HG03558 (cell line): Measurements from ENCODE around the gene ARHGEF7.

Experiments
- ATAC-seq: cut with Tn5 transposase; IDR thresholded peaks from one replicate; pipeline ENCODE4 v1.9.1; 2021; ENCODE audit warnings: moderate number of reproducible peaks; ENCODE audit not compliant: unreplicated experiment; ENCODE audit errors: extremely low read depth

The ARHGEF7 gene

DNA sequence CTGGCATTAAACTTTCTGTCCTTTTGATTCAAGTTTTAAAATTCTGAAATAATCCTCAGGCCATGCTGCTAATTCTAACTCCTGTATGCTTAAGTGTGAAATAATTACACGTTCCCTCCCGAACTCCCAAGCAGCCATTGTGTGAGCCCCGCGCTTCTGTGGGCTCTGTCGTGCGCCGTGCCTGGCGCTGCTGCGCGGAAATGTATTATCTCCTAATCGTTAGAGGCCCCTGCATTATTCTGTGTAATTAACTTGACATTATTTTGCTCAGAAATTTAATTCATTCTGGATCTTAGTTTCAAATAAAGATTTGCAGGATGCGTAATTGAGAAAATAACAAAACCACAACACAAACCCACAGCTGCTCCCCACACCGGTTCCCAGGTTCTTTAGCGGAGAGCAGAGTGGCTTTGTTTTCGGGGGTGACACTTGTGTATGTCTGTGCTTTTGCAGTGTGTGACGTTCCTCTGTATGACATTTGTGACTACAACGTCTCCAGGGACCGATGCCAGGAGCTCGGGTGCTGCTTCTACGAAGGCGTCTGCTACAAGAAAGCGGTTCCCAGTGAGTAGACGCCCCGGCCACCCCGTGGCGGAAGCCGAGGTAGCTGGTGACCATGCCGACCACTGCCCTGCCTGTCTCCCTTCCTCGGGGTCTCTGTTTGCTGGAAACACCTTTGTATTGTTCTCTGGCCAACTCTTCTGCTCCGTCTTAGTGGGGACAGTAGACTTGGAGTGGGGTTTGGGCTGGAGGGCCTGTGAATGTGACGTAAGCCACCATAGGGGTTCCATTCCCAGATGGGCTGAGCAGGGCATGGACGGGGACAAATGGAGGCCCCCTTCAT is 212.8 kb downstream of the ARHGEF7 start:
- no peak for ATAC-seq

DNA sequence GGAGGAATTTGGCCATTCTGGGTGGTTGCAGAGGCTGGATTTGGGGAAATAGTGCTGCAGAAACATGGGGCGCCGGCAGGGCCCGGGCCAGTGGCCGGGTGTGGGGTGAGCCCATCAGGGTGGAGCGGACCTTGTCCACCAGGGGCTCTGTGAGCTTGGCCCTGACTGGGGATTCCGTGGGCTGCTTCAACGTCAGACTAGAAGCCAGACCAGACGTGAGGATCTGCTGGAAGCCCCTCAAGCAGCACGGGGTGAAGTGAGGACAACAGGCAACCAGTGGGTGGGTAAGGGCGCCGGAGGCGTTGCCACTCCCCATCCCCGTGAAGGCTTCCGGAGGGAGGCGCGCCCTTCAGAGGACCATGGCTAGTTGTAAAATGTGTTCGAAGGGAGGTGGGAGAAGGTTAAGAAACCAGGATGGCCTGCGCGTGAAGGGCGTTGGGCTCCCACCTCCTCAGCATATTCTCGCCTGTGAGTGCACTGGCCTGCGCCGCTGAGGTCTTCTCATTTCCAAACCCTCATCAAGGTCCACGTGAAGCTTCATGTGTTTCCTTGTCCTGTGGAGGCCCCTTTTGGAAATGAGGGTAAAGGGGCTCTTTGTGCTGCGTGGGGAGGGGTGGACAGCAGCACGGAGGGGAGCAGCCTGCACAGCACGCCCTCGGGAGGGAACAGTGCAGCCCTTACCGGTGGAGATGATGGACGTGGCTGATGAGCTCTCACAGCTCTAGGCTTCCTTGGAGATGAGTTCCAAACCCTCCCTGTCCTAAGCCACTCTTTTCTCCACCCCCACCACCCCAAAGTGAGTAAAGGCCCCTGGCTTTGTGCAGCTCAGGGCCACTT is 213.7 kb downstream of the ARHGEF7 start:
- no peak for ATAC-seq

DNA sequence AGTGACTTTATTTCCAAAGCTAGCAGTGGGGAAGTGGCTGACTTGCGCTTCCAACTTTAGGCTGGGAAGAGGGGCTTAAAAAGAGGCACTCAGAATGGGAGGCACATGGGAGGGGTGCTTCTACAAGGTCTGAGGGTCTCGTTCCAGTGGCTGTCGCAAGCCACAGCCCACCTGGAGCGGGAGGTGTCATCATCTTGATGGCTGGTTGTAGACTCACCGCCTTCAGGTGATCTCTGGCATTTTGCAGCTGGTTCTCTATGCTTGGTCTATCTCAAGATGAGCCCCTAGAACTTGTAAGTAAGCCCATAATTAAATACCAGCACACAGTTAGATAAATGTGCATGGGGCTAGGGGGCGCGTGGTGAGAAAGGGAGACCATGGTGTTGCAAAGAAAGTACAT is 214.5 kb downstream of the ARHGEF7 start:
- no peak for ATAC-seq

DNA sequence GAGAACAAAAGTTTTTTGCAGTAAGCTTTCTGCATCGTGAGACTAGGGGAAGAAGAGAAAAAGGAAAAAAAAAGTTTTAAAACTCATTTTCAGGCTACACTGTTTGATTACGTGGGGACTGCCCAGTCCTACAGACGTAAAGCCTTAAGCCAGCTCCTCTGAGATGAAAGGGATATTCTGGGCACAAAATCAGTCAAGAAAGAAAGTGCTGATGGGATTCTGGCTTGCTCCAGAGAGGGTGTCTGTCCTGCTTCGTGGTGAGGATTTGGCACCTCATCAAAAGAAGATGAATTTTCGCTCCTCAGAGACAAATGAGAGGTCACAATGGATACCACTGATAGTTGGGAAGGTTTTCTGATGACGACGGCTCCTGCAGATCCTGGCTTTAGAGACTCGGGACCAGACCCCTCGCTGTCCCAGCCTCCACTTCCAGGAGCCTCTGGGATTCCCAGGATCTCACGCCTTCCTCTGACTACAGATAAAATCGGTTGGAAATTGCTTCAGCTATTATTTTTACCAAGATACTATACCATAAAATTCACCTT is 215.0 kb downstream of the ARHGEF7 start:
- no peak for ATAC-seq

DNA sequence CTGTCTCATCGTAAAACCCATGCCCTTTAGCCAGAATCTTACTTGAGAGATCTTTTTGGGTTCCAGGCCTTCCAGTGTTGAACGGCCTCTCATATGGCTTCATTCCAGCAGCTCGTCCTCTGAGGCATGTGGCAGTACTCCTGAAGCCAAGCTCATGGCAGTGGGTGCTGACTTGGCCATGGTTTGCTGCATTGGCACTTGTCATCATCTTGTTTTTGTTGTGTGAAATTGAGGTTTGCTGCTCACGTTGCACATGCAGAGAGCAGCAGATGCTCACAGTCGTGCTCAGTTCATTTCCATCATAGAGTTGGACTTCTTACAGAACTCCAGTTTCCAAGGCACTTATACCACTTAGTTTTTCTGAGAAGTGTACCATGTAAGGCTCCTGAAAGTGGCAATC is 220.2 kb downstream of the ARHGEF7 start:
- ATAC-seq: no peak

DNA sequence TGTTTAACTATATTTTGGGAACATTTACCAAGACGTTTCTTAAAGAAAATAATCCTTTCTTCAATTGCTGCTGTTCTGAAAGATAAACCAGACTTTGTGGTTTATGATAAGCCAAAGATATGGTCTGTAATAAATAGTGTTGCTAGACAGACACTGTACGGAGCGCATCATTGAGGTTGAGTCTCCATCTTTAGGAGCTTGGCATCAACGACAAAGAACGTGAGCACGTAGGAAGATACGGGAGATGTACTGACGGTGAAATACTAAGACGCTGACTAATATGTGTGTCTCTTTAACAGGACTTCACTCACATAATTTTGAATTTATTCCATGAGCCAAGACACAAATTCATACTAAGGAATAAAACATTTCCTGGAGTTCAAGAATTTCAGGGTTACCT is 221.6 kb downstream of the ARHGEF7 start:
- ATAC-seq: no peak

DNA sequence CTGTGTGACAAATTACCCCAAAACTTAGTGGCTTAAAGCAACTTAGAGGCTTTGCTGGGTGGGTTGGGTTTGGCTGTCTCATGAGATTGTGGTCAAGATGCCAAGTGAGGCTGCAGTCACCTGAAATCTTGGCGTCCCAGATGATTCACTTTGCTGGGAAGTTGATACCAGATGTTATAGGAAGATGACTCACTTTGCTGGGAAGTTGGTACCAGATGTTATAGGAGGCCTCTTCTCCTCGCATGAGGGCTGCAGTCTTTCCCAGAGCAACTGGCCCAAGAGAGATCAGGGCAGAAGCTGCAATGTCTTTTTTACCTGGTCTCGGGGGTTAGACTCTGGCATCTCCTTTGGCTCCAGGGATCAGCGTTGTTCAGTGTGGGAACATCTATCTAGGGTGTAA is 222.1 kb downstream of the ARHGEF7 start:
- no peak for ATAC-seq

DNA sequence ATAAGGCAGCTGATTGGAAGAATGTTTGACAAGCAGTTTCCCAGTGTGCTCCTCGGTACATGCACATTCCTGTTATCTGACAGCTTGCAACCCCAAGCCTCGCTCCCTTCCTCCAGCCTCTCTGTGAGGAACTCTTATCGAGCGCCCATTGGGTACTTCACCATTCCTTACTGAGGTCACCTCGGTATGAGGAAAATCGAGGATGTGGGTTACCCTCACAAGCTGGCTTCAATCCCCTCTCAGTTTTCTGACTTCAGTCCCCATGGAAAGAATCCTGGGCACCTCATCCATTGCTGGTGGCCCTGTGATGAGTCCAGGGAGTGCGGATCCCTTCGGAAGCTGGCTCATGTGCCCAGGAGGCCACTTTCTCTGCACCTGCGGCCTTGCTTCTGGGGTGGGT is 222.6 kb downstream of the ARHGEF7 start:
- ATAC-seq: no peak

DNA sequence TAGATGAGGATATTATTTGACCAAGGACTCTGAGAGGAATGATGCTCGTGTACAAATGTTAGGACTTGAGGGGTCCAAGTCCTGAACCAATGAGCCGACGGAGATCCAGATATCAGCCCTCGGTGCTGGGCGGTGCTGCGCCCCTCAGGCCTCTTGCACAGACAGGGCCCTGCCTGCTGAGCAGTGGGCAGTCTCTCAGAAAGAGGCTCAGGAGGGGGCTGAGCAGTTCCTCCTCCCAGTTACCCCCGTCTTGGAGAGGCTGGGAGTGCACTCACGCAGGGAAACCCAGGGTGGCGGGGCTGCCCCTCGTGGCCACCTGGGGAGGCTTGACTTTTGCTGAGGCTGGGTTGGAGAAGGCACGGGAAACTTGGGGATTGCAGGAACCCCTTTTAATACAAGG is 223.7 kb downstream of the ARHGEF7 start:
- ATAC-seq: no peak

DNA sequence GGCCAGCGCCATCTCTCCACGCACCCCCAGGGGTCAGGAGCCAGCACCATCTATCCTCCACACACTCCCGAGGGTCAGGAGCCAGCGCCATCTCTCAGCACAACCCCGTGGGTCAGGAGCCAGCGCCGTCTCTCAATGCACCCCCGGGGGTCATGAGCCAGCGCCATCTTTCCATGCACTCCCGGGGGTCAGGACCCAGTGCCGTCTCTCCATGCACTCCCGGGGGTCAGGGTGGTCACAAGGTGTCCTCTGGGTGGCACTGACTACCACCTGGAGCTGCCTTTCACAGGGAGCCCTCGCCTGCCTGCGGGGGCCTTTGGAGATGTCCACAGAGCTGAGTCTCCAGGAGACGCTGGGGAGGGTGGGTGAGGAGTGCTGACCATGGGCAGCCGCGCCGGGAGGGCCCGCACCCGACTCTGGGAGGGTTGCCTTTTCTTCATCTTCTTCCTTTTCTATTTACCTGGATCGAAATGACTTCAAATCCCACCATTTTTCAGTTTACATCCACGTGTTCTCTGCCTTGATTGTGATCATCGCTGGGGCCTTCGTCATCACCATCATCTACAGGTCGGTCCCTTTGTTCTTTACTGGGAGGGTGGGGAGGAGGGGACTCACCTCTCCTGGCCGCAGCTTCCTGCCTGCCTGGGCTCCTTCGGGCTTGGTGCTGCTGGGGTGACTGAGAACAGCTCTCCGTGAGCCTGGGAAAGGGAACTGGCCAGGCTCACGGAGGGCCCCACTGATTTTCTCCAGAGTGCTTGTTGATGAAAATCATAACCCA is 224.4 kb downstream of the ARHGEF7 start:
- no peak for ATAC-seq

DNA sequence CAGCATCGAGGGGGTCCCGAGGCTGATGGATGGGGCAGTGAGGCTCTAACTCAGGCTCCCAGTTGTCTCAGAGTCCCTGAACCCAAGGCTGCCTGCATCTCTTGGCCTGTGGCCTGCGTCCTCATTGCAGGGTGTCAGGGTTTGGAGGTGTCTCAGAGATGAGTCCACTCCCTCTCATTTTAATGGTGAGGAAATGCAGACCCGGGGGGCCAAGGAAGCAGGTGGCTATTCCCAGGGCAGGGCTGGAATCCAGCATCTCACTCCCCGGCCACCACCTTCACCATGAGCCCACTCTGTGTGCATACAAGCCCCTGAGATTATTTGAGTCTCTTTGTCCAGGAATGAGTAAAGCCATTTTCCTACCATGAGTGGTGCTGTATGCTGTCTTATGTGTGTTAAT is 226.8 kb downstream of the ARHGEF7 start:
- no peak for ATAC-seq

DNA sequence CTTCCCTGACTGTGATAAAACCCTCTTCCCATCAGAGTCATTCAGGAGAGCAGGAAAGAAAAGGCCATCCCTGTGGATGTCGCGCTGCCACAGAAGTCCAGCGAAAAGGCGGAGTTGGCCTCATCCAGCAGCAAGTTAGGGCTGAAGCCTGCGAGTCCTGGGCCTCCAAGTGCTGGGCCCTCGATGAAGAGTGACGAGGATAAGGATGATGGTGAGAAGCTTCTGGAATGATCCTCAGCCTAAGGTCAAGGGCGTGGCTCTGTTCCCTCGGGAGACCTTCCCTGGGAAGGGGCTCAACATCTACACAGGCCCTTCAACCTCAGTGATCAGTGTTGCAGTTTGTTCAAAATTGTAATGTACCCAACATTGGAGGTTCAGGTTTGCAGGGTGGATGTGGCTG is 227.6 kb downstream of the ARHGEF7 start:
- ATAC-seq: no peak

DNA sequence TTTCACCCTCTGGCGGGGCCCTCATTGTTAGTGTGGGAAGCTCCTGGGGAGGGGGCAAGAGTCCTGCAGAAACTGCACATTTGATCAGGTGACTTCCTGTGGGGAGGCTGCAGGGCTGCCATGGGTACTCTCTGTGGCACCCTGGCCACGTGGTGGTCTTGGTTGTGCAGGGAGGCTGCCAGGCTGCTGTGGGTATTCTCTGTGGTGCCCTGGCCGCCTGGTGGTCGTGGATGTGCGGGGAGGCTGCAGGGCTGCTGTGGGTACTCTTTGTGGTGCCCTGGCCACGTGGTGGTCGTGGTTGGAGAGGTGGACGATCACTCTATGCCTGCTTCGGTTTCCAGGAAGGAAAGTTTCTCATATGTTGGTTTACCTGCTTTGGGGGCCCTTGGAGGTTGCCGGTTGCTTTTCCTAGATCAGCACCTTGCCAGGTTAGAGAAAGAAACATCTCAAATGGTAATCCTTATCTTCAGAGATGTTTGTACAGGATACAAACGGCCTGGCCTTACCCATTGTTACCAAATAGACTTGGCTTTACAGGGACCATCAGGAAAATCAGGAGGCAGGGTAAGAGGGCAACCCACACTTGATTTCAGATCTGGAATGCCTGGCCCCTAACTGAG is 228.2 kb downstream of the ARHGEF7 start:
- no peak for ATAC-seq

DNA sequence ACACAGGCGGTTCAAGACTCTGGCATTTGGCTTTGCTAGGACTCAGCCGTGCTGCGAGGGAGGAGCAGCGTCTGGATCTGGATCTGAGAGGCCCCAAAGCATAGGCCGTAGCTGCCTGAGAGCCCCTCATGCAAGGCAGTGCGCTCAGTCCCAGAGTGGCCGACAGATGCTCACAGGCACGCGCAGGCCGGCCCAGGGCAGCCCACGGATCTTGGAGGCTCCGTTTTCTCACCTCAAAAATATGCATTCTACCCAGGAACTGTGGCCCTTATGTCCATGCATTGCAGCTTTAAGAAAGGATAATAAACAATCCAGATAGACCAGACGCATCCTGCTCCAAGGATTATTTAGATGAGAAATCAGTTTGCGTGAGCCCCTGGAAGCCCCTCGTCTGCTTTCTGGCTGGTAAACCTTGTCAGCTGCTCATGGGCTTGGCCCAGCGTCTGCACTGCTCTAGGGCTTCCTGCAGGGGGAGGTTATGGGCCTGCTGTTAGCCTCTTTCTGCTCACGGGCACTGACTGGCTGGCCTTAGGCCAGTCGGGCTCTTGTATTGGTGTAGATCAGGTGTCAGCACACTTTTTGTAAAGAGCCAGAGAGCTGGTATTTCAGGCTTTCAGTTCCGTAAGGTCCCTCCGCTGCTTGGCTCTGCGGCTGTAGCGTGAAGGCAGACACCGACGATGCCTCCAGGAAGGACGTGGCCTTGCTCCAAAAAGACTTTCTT is 229.5 kb downstream of the ARHGEF7 start:
- ATAC-seq: no peak

DNA sequence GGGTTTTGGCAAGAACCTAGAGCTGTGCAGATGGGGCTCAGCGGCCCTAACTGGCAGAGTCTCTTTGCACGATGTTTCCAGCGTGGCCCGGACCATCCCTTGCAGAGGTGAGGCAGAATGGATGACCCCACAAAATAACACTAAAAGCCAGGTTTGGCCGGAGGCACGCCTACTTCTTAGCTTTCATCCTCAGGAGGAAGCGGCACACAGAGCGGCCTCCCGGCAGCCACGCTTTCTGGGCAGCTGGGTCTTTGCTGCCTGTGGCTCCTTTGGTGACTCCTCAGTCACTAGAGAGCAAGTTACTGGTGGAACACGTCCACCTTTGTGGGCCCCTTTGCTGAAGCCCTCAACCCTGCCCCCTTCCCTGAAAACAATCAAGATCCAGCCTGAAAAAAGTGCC is 230.6 kb downstream of the ARHGEF7 start:
- no peak for ATAC-seq

DNA sequence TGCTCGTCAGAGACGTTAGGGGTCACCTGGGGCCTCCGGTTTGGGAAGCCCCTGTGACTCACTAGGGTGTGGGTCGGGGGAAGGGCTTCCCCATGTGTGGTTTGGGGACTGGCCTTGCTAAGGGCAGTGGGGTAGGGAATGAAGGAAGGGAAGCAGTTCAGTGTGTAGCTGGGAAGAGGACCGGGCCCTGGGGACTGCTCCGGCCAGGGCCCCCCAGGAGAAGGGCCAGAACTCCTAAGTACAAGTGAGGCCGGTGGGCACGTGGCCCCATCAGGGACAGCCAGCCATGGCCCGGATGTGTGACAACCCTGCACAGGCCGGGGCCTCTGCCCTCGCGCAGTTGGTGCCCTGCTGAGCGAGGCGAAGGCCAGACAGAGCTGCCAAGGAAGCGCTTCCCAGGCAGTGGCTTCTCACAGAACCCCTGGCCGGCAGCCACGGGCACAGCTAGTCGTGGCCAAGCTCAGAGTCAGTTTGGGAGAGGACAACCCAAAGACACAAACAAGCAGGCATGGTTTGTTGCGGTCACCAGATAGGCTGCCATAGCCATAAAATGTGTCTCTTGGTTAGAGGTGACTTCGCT is 231.1 kb downstream of the ARHGEF7 start:
- no peak for ATAC-seq

DNA sequence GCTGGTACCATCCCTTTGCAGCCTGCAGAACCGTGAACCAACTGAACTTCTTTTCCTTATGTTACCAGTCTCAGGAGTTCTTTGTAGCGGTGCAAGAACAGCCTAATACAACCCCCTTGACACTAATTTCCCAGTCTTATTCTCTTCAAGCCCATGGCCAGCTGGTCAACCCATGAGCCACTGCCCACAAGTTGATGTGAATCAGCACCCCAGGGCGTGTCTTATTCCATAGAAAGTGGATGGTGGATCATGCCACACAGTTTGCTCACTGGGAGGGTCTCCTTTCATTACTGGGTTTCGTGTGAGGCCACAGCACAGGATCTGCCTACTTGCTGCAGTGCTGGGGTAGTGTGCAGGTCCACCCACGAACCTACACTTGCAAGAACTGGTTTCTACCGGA is 232.3 kb downstream of the ARHGEF7 start:
- no peak for ATAC-seq

DNA sequence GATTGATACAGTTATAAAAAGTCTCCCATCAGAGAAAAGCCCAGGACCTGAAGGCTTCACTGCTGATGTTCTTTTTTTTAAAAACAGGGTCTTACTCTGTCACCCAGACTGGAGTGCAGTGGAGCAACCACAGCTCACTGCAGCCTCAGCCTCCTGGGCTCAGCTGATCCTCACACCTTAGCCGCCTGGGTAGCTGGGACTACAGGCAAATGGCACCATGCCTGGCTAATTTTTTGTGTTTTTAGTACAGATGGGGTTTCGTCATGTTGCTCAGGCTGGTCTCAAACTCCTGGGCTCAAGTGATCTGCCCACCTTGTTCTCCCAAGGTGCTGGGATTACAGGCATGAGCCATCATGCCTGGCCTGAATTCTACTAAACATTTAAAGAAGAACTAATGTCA is 238.4 kb downstream of the ARHGEF7 start:
- ATAC-seq: no peak

DNA sequence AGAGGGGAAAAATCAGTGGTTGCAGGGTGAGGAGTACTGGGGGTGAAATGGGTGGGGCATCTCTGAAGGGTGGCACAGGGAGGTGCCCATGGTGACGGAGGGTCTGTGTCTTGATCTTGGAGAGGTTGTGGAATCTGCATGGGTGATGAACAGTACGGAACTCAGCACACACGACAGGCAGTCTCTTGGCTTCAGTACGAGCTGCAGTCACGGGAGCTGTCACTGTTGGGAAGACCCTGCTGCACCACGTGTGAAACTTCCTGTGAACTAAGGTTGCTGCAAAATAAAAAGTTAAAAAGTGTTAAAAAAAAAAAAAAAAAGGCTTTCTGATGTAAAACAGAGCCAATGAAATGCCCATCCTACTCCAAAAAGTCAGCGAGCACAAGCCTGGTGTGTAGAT is 239.7 kb downstream of the ARHGEF7 start:
- no peak for ATAC-seq
